ENCODE measurements around the gene TMTC2.

Gene TMTC2

GRCh38 chr12:82686168-82687020 lies at the start of gene TMTC2:
TMTC2 (plus strand) TSS chr12:82686906.
- peak; percentile 92 for DNase-seq

- DNase-seq, result no peak
Measured at GRCh38 chr12:82638324-82638723, 48.4 kb upstream of the TMTC2 start.

GRCh38 chr12:82644896-82645295 lies 41.8 kb upstream of the TMTC2 start:
- DNase-seq, result no peak

- DNase-seq, result no peak
Measured at GRCh38 chr12:82645414-82645813, 41.3 kb upstream of the TMTC2 start.

GRCh38 chr12:82647853-82648252 lies 38.9 kb upstream of the TMTC2 start:
- no peak for DNase-seq

- DNase-seq, result no peak
Measured at GRCh38 chr12:82648259-82648909, 38.3 kb upstream of the TMTC2 start.

- peak; percentile 40 for DNase-seq
Measured at GRCh38 chr12:82650627-82651337, 35.9 kb upstream of the TMTC2 start.

- DNase-seq, result no peak
Measured at GRCh38 chr12:82651489-82651888, 35.2 kb upstream of the TMTC2 start.

GRCh38 chr12:82652071-82652470 lies 34.6 kb upstream of the TMTC2 start:
- DNase-seq, result no peak

- no peak for DNase-seq
Measured at GRCh38 chr12:82655751-82656150, 31.0 kb upstream of the TMTC2 start.

- DNase-seq, result peak; percentile 21
Measured at GRCh38 chr12:82659343-82660207, 27.1 kb upstream of the TMTC2 start.

- DNase-seq, result peak; percentile 36
Measured at GRCh38 chr12:82660541-82661325, 26.0 kb upstream of the TMTC2 start.

- no peak for DNase-seq
Measured at GRCh38 chr12:82663893-82664292, 22.8 kb upstream of the TMTC2 start.

GRCh38 chr12:82665142-82665923 lies 21.4 kb upstream of the TMTC2 start:
- no peak for DNase-seq

GRCh38 chr12:82666830-82667229 lies 19.9 kb upstream of the TMTC2 start:
- no peak for DNase-seq

- DNase-seq, result no peak
Measured at GRCh38 chr12:82671673-82672195, 15.0 kb upstream of the TMTC2 start.

GRCh38 chr12:82672811-82673495 lies 13.8 kb upstream of the TMTC2 start:
- peak; percentile 66 for DNase-seq

GRCh38 chr12:82673698-82674097 lies 13.0 kb upstream of the TMTC2 start:
- DNase-seq, result peak; percentile 98

GRCh38 chr12:82675246-82675645 lies 11.5 kb upstream of the TMTC2 start:
- DNase-seq, result peak; percentile 98

- peak; percentile 66 for DNase-seq
Measured at GRCh38 chr12:82682326-82682725, 4.4 kb upstream of the TMTC2 start.

Data from NCI-H2171 treated with DMSO at 0.1 percent for 48 hours (cell line).